HG03095 (cell line): ENCODE measurements around the gene MXRA7.
"Not testable (repeated sequence)": the region's sequence is repeated elsewhere in the genome, so short reads cannot be mapped to it uniquely, and the experiment has no call there.

Experiments used
- ATAC-seq: cut with Tn5 transposase; IDR thresholded peaks from one replicate; pipeline ENCODE4 v1.9.1; 2021; ENCODE audit warnings: moderate library complexity; ENCODE audit not compliant: unreplicated experiment

MXRA7 gene

DNA sequence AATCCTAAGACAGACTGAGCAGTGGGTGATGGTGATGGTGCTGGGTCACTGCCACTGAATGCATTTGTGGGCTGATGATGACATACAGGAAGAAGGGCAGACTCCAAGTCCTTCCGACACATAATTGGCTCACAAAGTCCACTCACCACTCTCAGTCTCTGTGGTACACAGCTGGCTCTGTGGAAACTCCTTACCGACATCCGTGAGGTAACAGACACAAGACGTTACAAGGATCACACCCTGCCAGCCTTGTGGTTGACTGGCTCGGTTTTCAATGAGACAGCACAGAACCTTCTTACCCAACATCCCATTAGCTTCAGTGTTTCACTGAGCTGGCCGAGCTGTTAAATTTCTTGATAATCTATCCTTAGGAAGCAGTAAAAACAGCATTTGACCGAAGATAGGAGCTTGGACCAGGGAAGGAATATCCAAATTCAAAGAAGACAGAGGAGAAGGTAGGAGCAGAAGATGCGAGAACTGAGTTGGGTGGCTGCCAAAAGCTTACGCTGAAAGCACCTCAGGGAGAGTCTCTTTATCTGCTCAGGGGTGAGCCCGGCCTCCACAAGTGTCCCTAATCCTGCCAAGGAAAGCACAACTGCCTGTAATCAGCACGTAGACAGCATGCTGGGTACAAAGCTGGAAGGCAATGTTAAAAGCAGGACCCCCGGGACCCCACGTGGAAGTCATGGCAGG is 5.5 kb upstream of the MXRA7 start:
- ATAC-seq: no peak

DNA sequence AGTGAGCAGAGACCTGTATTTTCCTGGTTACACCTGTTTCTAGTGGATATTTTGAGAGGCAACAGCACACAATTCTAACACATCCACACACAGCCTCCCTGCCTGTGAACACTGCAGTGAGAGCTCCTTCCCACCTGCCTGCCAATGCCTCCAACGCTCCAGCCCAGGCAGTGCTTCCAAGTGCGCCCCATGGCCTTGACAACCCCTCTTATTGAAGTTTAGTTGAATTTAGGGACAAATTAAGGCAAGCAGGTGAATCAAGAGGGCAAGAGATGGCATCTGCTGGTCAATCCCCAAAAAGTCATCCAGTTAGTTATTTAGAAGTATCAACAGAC is 4.7 kb upstream of the MXRA7 start:
- ATAC-seq: no peak

DNA sequence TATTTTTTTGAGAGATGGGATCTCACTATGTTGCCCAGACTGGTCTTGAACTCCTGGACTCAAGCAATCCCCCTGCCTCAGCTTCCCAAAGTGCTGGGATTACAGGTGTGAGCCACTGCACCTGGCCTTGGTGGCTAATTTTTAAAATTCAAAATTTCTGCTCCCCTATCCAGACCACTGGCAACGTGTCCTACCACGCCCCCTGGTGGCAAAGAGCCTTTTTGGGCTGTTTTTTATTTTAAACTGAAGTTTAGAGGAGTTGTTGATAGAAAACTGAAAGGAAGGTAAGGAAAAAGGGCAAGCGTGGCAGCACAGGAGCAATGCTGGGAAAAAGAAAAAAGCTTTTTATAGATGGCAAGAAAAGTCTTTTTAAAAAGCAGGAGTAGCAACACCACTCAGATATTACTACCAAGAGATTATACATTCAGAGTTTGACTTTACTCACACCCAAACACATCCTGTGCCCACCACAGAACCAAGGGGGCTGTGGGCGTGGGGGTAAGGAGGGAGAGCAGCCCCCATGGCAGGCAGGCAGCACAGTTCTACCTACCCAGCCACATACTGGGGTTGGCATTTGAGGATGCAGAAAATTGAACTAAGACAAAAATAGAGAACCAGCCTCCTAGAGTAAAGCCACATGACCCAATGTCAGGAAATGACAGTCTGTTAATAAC is 4.2 kb upstream of the MXRA7 start:
- no peak for ATAC-seq

DNA sequence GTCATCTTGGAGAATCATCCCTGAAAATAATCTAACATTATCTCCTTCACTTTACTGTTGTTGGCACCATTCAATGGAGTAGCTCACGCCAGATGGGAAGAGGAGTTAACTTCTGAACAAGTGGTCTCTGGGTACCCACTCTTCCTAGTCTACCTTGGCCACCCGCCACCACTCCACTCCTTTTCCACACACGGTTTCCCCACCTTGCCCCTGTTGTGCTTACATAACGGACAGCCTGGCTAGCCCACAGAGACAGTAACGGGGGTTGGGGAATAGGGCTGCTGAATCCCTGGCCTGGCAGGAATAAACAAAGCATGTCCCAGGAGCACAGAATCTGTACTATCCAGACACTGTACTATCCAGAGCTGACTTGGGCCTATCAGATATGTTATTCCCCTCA is 3.6 kb upstream of the MXRA7 start:
- no peak for ATAC-seq

GRCh38 chr17:76713765-76714164 is 3.0 kb upstream of the MXRA7 start:
- ATAC-seq: no peak

GRCh38 chr17:76712321-76712720 is 1.6 kb upstream of the MXRA7 start:
- ATAC-seq: not testable (repeated sequence)

DNA sequence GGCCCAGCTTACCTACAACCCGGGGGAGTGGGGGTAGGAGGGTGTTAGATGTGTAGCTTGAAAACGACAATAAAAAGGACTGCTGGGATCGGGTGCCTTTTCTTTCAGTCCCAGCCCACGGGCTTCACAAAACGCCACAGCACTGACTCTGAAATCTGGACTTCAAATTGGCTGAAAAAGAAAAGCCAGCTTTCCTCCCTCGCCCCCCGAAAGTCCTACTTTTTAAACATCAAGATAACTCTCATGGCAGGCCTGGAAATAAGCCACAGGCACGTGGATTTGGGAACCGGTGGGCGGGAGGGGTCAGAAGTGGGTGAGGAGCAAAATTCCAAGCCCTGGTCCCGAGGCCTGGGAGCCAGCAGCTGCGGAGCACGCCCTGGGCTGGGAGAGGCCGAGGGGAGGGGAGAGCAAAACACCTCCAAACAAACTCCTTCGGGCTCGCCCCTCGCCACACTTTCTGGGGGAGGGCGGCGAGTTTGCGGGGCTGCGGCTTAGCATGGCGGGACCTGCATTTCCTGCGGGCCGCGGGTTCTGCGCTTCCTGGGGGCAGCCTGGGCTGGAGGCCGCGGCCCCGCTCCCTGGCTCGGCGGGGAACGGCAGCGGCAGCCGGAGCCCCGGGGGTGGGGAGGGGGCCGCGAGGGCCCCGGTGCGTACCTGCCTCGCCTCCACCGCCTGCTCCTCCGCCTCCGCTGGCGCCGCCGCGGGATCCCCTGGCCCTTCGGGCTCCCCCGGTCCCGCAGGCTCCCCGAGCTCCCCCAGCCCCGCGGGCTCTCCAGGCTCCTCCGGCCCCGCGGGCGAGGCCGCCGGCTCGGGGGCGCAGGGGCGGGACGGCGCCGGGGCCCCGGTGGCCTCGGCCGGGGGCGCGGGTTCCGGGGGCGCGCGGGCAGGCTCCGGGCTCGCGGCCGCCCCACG is 558 bp downstream of the MXRA7 start:
- ATAC-seq: not testable (repeated sequence)

GRCh38 chr17:76709077-76709950 is 1.5 kb downstream of the MXRA7 start:
- no peak for ATAC-seq

- ATAC-seq: no peak
Observed at GRCh38 chr17:76707985-76708807, 2.6 kb downstream of the MXRA7 start.

- ATAC-seq: no peak
Observed at GRCh38 chr17:76706817-76707216, 3.9 kb downstream of the MXRA7 start.

DNA sequence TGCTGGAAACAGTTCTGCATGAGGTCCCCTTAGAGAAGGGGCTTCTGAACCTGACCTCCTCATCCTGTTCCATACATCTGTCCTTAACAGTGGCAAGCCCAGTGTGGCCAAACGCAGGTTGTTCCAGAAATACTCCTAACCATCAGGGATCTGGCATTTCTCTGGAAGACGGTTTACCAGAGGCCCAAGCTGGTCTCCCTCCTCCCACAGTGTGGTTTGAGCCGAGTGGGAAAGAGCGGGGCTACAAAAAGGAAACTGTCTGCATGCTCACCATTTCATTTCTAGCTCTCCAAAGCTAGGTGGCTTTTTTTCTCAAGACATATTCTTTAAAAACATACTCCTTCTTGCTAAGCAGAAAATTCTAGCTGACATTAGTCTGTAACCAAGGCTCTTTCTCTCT is 6.0 kb downstream of the MXRA7 start:
- no peak for ATAC-seq

- no peak for ATAC-seq
Observed at GRCh38 chr17:76702941-76703637, 7.7 kb downstream of the MXRA7 start.

DNA sequence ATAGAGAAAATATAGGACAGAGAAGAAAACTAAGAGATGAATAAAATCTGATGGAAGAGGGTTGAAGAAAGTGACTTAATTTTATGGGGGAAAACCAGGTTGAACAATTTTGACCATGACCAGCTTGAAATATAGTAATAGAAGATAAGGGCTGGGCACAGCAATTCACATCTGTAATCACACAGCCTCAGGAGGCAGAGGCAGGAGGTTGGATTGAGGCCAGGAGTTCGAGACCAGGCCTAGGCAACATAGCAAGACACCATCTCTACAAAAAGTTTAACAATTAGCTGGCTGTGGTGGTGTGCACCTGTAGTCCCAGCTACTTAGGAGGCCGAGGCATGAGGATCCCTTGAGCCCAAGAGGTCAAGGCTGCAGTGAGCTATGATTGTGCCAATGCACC is 8.7 kb downstream of the MXRA7 start:
- ATAC-seq: no peak

GRCh38 chr17:76701471-76701967 is 9.2 kb downstream of the MXRA7 start:
- ATAC-seq: no peak

GRCh38 chr17:76700617-76701470 is 9.9 kb downstream of the MXRA7 start:
- ATAC-seq: no peak

DNA sequence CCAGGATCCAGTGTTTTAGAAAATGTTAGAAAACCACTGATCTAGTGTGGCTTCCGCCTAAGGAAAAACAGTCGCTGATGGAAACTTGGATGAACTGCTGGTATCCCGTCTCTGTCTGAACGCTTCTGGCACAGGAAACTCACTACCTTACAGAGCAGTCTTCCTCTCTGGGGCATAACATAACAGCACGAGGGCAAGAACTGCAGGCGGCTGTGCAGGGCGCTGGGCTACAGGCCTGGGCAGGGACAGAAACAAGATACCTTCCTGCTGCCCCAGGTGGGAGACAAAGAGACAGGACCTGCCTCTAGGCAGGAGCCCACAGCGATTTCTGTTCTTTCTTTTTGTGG is 10.5 kb downstream of the MXRA7 start:
- ATAC-seq: no peak

DNA sequence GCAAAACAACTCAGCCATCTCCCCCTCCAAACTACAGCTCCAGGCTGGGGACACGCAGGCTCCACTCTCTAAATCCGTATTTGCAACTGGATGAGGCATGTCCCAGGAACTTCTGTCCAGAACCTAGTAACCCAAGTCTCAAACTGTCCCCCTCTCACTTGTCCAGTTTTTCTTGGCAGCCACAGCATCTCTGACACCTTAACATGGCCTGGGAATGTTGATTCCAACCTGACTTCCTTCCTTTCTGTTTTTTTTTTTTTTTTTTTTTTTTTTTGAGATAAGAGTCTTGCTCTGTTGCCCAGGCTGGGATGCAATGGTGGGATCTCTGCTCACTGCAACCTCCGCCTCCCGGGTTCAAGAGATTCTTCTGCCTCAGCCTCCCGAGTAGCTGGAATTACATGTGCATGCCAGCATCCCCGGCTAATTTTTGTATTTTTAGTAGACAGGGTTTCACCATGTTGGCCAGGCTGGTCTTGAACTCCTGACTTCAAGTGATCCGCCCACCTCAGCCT is 12.2 kb downstream of the MXRA7 start:
- ATAC-seq: not testable (repeated sequence)
